IPS-NIHi7 (cell line): ENCODE measurements around the gene IGSF11.
A peak's percentile ranks its signal among the peaks of the same experiment; 100 is the strongest.
"Not testable (repeated sequence)": the region's sequence is repeated elsewhere in the genome, so short reads cannot be mapped to it uniquely, and the experiment has no call there.

ENCODE experiments used
- DNase-seq: peaks from one replicate; pipeline ENCODE4 v3.0.0; 2012; ENCODE audit warnings: mixed read lengths; ENCODE audit errors: extremely low spot score

IGSF11 gene

DNA sequence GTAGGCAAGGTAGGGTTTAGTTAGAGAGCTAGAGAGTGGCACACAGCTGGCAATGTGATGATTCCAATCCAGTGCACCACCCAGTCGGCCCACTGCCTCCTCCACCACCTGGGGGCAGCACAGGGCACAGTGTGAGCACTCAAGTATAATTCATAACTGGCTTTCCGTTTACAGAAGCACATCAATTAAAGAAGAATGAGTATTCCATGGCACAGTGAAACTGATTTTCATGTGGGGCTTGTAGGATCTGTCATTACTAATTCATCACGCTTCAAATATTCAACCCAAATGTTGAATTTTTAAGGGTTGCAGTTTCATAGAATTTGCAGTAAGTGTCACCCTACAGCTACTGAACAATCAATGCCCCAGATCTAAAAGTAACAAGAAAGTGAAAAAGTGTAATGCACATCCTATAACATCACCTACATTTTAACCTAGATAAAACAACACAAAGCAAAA lies 149.9 kb downstream of the IGSF11 start:
- DNase-seq: peak; percentile 56

- peak; percentile 65 for DNase-seq
These were observed 152.2 kb downstream of the IGSF11 start for GRCh38 chr3:118882353-118882947.

GRCh38 chr3:118868051-118868450 lies 166.6 kb downstream of the IGSF11 start:
- no peak for DNase-seq

- peak; percentile 20 for DNase-seq
These were observed 170.8 kb downstream of the IGSF11 start for GRCh38 chr3:118863731-118864322.

DNA sequence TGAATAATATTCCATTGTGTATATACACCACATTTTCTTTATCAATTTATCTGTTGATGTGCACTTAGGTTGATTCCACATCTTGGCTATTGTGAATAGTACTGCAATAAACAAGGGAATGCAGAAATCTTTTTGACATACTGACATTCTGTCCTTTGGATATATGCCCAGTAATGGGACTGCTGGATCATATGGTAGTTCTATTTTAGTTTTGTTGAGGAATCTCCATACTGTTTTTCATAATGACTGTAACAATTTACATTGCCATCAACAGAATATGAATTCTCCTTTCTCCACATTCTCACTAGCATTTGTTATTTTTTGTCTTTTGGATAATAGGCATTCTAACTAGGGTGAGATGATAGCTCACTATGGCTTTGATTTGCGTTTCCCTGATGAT lies 174.7 kb downstream of the IGSF11 start:
- no peak for DNase-seq

DNA sequence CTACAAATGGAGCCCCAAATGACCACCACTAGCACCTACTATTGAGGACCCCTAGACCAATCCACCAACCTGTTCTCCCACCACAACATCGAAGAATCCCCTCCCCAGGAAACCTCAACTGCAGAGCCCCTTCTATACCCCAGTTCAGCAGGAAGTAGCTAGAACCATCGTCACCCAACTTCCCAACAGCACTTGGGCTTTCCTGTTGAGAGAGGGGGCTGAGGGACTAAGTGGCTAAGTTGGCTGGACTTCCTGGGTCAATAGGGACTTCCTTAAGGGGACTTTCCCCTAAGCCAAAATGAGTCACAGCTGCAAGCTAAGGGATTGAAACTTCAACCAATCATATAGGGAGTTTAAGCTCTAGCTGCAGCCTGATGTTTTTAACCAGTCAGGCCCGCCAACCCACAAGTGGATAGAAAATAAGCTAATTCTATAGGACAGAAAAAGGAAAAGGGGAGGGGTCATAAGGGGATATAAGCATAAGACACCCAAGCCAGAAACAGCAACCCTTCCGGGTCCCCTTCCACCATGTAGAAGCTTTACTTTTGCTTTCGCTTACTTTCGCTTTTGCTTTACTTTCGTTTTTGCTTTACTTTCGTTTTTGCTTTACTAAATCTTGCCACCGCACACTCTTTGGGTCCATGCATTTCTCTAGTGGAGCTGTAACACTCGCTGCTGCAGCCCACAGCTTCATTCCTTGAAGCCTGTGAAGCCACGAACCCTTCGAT lies 183.0 kb downstream of the IGSF11 start:
- not testable (repeated sequence) for DNase-seq

- DNase-seq: peak; percentile 36
These were observed 184.0 kb downstream of the IGSF11 start for GRCh38 chr3:118850687-118851086.
